Measurements from ENCODE around the gene HYDIN.

HYDIN gene

DNA sequence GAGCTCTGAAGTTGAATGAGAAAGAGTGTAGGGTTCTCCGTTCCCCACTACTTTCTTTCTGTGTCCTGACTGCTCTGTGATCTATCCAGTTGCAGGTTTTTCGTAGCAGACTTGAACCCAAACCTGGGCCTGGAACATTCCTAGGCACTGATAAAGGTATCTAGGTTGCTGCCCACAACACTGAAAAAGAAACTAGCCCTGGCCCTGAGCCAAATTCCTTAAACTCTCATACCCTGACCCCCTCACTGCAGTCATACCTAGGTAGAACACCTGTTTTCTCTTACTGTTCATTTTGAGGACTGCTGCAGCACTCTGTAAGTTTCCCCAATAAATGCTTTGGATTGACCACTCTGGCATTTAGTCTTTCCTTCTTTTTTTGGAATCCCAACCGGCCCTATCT, 5.4 kb downstream of the HYDIN start:
- peaks cover 3 to 4% of the 10 kb centered on the region in 2 donors for H3K27me3 ChIP-seq (ENCODE audit: control insufficient read depth in 1 of 2, insufficient read depth in 2 of 2, low read length in 2 of 2)
- no peak overlapping the region for H3K27ac ChIP-seq (ENCODE audit: low read length)
- H3K4me1 ChIP-seq (ENCODE audit: control insufficient read depth, insufficient read depth, low read length) = no peaks in the 10 kb centered on the region
- peaks cover 5 to 6% of the 10 kb centered on the region in 2 donors for H3K9me3 ChIP-seq (ENCODE audit: control insufficient read depth in 2 of 2, low read length in 2 of 2)
- no peak overlapping the region for H3K4me3 ChIP-seq (ENCODE audit: low read length in 2 of 2)
- H3K9ac ChIP-seq (ENCODE audit: low read length in 2 of 2) = no peak overlapping the region
- no peaks in the 10 kb centered on the region for H3K36me3 ChIP-seq (ENCODE audit: control insufficient read depth in 2 of 2, insufficient read depth in 2 of 2, low read length in 2 of 2)

DNA sequence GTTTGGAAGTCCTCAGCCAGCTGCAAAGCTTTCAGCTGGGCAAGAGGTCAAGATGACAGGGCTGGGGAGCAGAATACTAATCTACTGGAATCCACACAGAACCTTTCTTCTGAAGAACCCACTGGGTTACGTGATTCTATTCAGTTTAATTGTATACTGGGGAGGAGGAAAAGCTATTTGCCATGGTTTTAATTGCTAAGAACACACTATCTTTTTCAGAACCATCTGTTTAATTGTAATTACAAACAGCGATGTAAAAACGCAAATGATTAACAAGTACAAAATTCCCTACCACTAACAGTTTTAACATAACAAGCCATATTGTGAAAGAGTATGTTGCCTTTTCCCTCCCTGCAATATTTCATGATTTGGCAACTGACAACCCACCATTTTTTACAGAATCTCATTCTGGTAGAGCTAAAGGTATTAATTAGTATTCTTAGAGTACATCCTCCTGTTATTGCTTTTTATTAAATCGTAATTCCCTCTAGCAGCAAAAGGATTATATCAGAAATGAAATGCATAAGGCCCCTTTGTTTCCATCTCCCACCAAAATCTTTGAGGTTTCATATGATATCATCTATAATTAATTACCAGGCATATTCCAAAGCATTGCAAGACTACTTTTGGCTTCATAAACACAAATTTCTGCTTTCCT, 12.1 kb downstream of the HYDIN start:
- H3K9ac ChIP-seq (ENCODE audit: low read length in 2 of 2) = no peak overlapping the region
- no peaks in the 10 kb centered on the region for H3K36me3 ChIP-seq (ENCODE audit: control insufficient read depth in 2 of 2, insufficient read depth in 2 of 2, low read length in 2 of 2)
- H3K27me3 ChIP-seq (ENCODE audit: control insufficient read depth in 1 of 2, insufficient read depth in 2 of 2, low read length in 2 of 2) = peaks cover 2 to 4% of the 10 kb centered on the region in 2 donors
- H3K27ac ChIP-seq (ENCODE audit: low read length) = no peak overlapping the region
- H3K9me3 ChIP-seq (ENCODE audit: control insufficient read depth in 2 of 2, low read length in 2 of 2) = peaks cover 0 to 2% of the 10 kb centered on the region in 2 donors
- no peak overlapping the region for H3K4me3 ChIP-seq (ENCODE audit: low read length in 2 of 2)
- no peaks in the 10 kb centered on the region for H3K4me1 ChIP-seq (ENCODE audit: control insufficient read depth, insufficient read depth, low read length)

DNA sequence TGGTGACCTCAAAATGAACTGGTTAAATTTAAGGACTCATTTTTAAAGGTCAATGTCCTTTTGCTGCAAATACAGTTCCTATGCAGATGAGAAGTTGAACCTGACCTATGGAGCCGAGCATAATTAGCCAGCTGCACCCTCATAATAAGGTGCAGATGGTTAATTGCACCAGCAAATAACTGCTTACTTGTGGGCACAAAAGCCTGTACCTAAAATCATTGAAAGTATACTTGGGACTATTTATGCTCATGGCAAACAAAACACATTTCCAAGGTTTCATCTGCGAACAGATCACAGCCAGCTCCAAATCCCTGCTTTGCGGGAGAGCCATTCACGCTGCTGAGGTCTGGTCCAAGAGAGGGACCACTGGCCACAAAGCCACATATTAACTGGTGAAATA, 13.0 kb downstream of the HYDIN start:
- no peaks in the 10 kb centered on the region for H3K4me1 ChIP-seq (ENCODE audit: control insufficient read depth, insufficient read depth, low read length)
- H3K27ac ChIP-seq (ENCODE audit: low read length) = no peak overlapping the region
- no peak overlapping the region for H3K9ac ChIP-seq (ENCODE audit: low read length in 2 of 2)
- no peak overlapping the region for H3K4me3 ChIP-seq (ENCODE audit: low read length in 2 of 2)
- no peaks in the 10 kb centered on the region for H3K36me3 ChIP-seq (ENCODE audit: control insufficient read depth in 2 of 2, insufficient read depth in 2 of 2, low read length in 2 of 2)
- peaks cover 0 to 2% of the 10 kb centered on the region in 2 donors for H3K9me3 ChIP-seq (ENCODE audit: control insufficient read depth in 2 of 2, low read length in 2 of 2)
- H3K27me3 ChIP-seq (ENCODE audit: control insufficient read depth in 1 of 2, insufficient read depth in 2 of 2, low read length in 2 of 2) = peaks cover 2 to 4% of the 10 kb centered on the region in 2 donors

DNA sequence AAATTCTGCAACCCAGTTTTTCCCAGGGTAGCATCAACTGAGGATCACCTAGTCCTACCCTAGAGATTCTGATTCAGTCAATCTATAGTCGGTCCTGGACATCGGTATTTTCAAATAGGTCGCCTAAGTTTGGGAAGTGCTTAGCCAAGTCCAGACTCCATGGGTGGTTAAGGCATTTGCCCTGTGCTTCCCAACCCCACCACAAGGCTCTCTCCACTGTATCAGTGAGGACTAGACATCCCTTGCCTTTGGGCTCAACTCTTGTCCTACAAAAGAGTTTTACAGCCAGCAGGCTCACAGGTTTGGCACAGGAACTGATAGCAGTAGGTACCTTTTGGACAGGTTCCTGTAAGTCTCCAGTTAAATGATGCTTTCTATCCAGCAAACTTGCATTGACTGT, 13.8 kb downstream of the HYDIN start:
- Histone ChIP-seq H3K4me1 (ENCODE audit: control insufficient read depth, insufficient read depth, low read length) (no peaks in the 10 kb centered on the region), H3K9ac (ENCODE audit: low read length in 2 of 2) (no peak overlapping the region), H3K27me3 (ENCODE audit: control insufficient read depth in 1 of 2, insufficient read depth in 2 of 2, low read length in 2 of 2) (peaks cover 2 to 4% of the 10 kb centered on the region in 2 donors), H3K4me3 (ENCODE audit: low read length in 2 of 2) (no peak overlapping the region), H3K9me3 (ENCODE audit: control insufficient read depth in 2 of 2, low read length in 2 of 2) (peaks cover 0 to 2% of the 10 kb centered on the region in 2 donors), H3K36me3 (ENCODE audit: control insufficient read depth in 2 of 2, insufficient read depth in 2 of 2, low read length in 2 of 2) (no peaks in the 10 kb centered on the region), H3K27ac (ENCODE audit: low read length) (no peak overlapping the region)

DNA sequence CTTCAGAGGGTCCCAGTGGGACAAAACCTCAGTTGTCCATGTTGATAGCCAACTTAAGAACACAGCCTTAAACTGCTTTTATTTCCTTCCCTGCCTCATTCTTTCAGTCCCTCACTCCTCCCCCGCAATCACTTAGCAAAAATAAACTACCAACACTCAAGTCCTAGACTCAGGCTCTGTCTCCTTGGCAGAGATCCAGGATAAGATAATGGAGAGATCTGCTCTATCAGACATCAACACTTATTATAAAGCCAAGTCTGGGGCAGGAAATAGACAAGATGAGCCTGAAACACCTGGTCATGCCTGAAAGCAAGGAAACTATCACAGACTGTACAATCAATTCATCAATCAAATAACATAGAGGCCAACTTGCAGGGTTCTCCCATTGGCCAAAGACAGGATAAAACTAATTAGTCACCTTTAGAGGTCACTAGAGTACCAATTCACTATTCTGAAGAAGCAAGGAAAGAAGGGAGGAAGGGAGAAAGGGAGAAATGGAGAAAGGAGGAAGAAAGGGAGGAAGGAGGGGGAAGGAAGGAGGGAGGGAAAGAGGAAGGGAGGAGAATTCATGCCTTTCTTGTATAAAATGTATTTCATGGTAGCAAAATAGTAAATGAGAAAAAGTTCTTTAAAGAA, 15.7 kb downstream of the HYDIN start:
- H3K9ac ChIP-seq (ENCODE audit: low read length in 2 of 2) = no peak overlapping the region
- H3K27me3 ChIP-seq (ENCODE audit: control insufficient read depth in 1 of 2, insufficient read depth in 2 of 2, low read length in 2 of 2) = peaks cover 2 to 4% of the 10 kb centered on the region in 2 donors
- no peak overlapping the region for H3K4me3 ChIP-seq (ENCODE audit: low read length in 2 of 2)
- no peaks in the 10 kb centered on the region for H3K9me3 ChIP-seq (ENCODE audit: control insufficient read depth in 2 of 2, low read length in 2 of 2)
- no peaks in the 10 kb centered on the region for H3K4me1 ChIP-seq (ENCODE audit: control insufficient read depth, insufficient read depth, low read length)
- H3K27ac ChIP-seq (ENCODE audit: low read length) = no peak overlapping the region
- H3K36me3 ChIP-seq (ENCODE audit: control insufficient read depth in 2 of 2, insufficient read depth in 2 of 2, low read length in 2 of 2) = no peaks in the 10 kb centered on the region

- Histone ChIP-seq H3K9ac (ENCODE audit: low read length in 2 of 2) (no peak overlapping the region), H3K4me1 (ENCODE audit: control insufficient read depth, insufficient read depth, low read length) (no peaks in the 10 kb centered on the region), H3K4me3 (ENCODE audit: low read length in 2 of 2) (no peak overlapping the region), H3K27me3 (ENCODE audit: control insufficient read depth in 1 of 2, insufficient read depth in 2 of 2, low read length in 2 of 2) (no peaks in the 10 kb centered on the region), H3K27ac (ENCODE audit: low read length) (no peak overlapping the region), H3K9me3 (ENCODE audit: control insufficient read depth in 2 of 2, low read length in 2 of 2) (peaks cover 7% of the 10 kb centered on the region in 2 donors), H3K36me3 (ENCODE audit: control insufficient read depth in 2 of 2, insufficient read depth in 2 of 2, low read length in 2 of 2) (no peaks in the 10 kb centered on the region)
Observed at GRCh38 chr16:71205482-71206131, 24.9 kb downstream of the HYDIN start.

DNA sequence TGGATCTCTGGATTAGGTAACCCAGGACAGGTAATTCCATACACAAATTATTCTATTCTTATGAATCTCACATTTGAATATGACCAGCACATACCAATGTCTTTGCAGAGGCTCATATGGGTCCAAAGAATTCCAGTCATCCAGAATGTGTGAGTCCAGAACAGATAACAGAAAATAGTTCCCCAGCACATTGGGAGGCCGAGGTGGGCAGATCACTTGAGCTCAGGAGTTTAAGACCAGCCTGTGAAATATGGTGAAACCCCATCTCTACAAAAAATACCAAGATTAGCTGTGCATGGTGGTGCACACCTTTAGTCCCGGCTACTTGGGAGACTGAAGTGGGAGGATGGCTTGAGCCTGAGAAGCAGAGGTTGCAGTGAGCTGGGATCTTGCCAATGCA, 26.9 kb downstream of the HYDIN start:
- H3K4me3 ChIP-seq (ENCODE audit: low read length in 2 of 2) = no peak overlapping the region
- no peak overlapping the region for H3K9ac ChIP-seq (ENCODE audit: low read length in 2 of 2)
- H3K27ac ChIP-seq (ENCODE audit: low read length) = no peak overlapping the region
- H3K4me1 ChIP-seq (ENCODE audit: control insufficient read depth, insufficient read depth, low read length) = no peaks in the 10 kb centered on the region
- peaks cover 10 to 11% of the 10 kb centered on the region in 2 donors for H3K9me3 ChIP-seq (ENCODE audit: control insufficient read depth in 2 of 2, low read length in 2 of 2)
- no peaks in the 10 kb centered on the region for H3K36me3 ChIP-seq (ENCODE audit: control insufficient read depth in 2 of 2, insufficient read depth in 2 of 2, low read length in 2 of 2)
- no peaks in the 10 kb centered on the region for H3K27me3 ChIP-seq (ENCODE audit: control insufficient read depth in 1 of 2, insufficient read depth in 2 of 2, low read length in 2 of 2)

DNA sequence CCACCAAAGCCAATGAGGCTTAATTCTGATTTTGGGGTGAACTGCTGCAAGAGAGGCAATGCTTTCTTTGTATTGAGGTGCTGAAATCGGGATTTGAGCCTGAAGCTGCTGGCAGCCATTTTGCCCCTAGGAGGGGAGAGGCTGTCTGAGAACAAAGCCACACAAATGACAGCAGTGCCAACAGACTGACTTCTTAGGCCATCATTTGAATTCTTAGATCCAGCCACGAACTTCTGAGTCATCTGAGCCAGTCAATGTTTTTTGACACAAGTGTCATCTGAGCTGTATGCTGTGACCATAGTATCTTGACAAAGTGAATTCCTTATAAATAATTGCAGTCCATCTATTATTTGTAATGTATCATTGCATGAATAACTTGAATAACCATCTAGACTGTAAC, 29.0 kb downstream of the HYDIN start:
- H3K27ac ChIP-seq (ENCODE audit: low read length) = no peak overlapping the region
- H3K4me1 ChIP-seq (ENCODE audit: control insufficient read depth, insufficient read depth, low read length) = no peaks in the 10 kb centered on the region
- no peak overlapping the region for H3K9ac ChIP-seq (ENCODE audit: low read length in 2 of 2)
- no peaks in the 10 kb centered on the region for H3K27me3 ChIP-seq (ENCODE audit: control insufficient read depth in 1 of 2, insufficient read depth in 2 of 2, low read length in 2 of 2)
- no peak overlapping the region for H3K4me3 ChIP-seq (ENCODE audit: low read length in 2 of 2)
- H3K36me3 ChIP-seq (ENCODE audit: control insufficient read depth in 2 of 2, insufficient read depth in 2 of 2, low read length in 2 of 2) = no peaks in the 10 kb centered on the region
- H3K9me3 ChIP-seq (ENCODE audit: control insufficient read depth in 2 of 2, low read length in 2 of 2) = peaks cover 7 to 11% of the 10 kb centered on the region in 2 donors

GRCh38 chr16:71201054-71201453, 29.5 kb downstream of the HYDIN start:
- Histone ChIP-seq H3K36me3 (ENCODE audit: control insufficient read depth in 2 of 2, insufficient read depth in 2 of 2, low read length in 2 of 2) (no peaks in the 10 kb centered on the region), H3K27me3 (ENCODE audit: control insufficient read depth in 1 of 2, insufficient read depth in 2 of 2, low read length in 2 of 2) (no peaks in the 10 kb centered on the region), H3K9me3 (ENCODE audit: control insufficient read depth in 2 of 2, low read length in 2 of 2) (peaks cover 6 to 11% of the 10 kb centered on the region in 2 donors), H3K4me3 (ENCODE audit: low read length in 2 of 2) (no peak overlapping the region), H3K4me1 (ENCODE audit: control insufficient read depth, insufficient read depth, low read length) (no peaks in the 10 kb centered on the region), H3K9ac (ENCODE audit: low read length in 2 of 2) (no peak overlapping the region), H3K27ac (ENCODE audit: low read length) (no peak overlapping the region)

DNA sequence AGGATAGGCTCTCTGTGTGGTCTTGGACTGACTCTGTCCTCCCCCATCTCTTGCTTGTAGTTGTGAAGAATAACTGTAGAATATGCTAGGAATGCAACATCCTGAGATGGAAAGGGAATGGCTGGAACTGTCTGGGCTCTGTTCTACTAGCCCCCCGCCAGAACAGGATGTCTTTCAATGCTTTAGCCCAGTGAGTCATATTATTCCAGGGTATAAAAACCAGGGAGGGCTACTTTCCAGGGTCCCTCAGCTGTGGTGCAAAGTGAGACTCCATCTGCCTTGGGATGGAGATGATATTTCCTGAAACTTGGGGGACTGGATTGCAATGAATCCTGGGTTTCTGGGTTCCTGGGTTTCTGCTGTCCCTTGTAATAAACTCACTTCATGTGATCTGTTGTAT, 32.1 kb downstream of the HYDIN start:
- peaks cover 5 to 6% of the 10 kb centered on the region in 2 donors for H3K9me3 ChIP-seq (ENCODE audit: control insufficient read depth in 2 of 2, low read length in 2 of 2)
- no peaks in the 10 kb centered on the region for H3K4me1 ChIP-seq (ENCODE audit: control insufficient read depth, insufficient read depth, low read length)
- no peak overlapping the region for H3K4me3 ChIP-seq (ENCODE audit: low read length in 2 of 2)
- H3K36me3 ChIP-seq (ENCODE audit: control insufficient read depth in 2 of 2, insufficient read depth in 2 of 2, low read length in 2 of 2) = no peaks in the 10 kb centered on the region
- H3K27ac ChIP-seq (ENCODE audit: low read length) = no peak overlapping the region
- H3K9ac ChIP-seq (ENCODE audit: low read length in 2 of 2) = no peak overlapping the region
- H3K27me3 ChIP-seq (ENCODE audit: control insufficient read depth in 1 of 2, insufficient read depth in 2 of 2, low read length in 2 of 2) = no peaks in the 10 kb centered on the region

GRCh38 chr16:71192387-71192786, 38.1 kb downstream of the HYDIN start:
- Histone ChIP-seq H3K36me3 (ENCODE audit: control insufficient read depth in 2 of 2, insufficient read depth in 2 of 2, low read length in 2 of 2) (no peaks in the 10 kb centered on the region), H3K27ac (ENCODE audit: low read length) (no peak overlapping the region), H3K4me1 (ENCODE audit: control insufficient read depth, insufficient read depth, low read length) (no peaks in the 10 kb centered on the region), H3K4me3 (ENCODE audit: low read length in 2 of 2) (no peak overlapping the region), H3K27me3 (ENCODE audit: control insufficient read depth in 1 of 2, insufficient read depth in 2 of 2, low read length in 2 of 2) (no peaks in the 10 kb centered on the region), H3K9me3 (ENCODE audit: control insufficient read depth in 2 of 2, low read length in 2 of 2) (no peaks in the 10 kb centered on the region), H3K9ac (ENCODE audit: low read length in 2 of 2) (no peak overlapping the region)

Measured in stomach smooth muscle (tissue), 2 donors.